IMR-90 (cell line): ENCODE results near the gene CGRRF1. TPM values are rescaled to one million over a fixed set of nuclear protein-coding genes. Genes with fewer than 3 reads are reported as not detected.

Source experiments
- ATAC-seq: fragments of 200-7000 bp; cut with Tn5 transposase; 2 replicates; pipeline ENCODE4 v1.9.1; 2020; ENCODE audit warnings: low read depth, mild to moderate bottlenecking, moderate library complexity
- BruUV-seq: library from RNA; stranded (reverse); fragments of 400-500 nt; replicated peaks from 2 replicates; lab custom pipeline; 2021; lab: Mats Ljungman, UMichigan
- CTCF ChIA-PET: fragments of 300-600 bp; formaldehyde crosslinking; extraction: SDS; loops from one replicate; lab custom pipeline; 2021; ENCODE audit warnings: antibody characterized with exemption; lab: Yijun Ruan, JAX
- POLR2A ChIA-PET: fragments of 300-600 bp; sonication (Branson Sonifier 250); formaldehyde crosslinking; loops from one replicate; lab custom pipeline; 2022; ENCODE audit warnings: antibody characterized with exemption; ENCODE audit not compliant: unreplicated experiment; lab: Charles Lee
- DNase-seq: peaks from one replicate; pipeline ENCODE4 v3.0.0; 2013
- H2AFZ ChIP-seq: replicated peaks from 2 replicates; pipeline ENCODE3; 2013; ENCODE audit warnings: low read length, mild to moderate bottlenecking; ENCODE audit not compliant: poor library complexity
- H2AK5ac ChIP-seq: 2 replicates; pipeline ENCODE4 v1.6.1; 2013; ENCODE audit warnings: low read depth, low read length, inconsistent platforms
- H2AK9ac ChIP-seq: replicated peaks from 2 replicates; pipeline ENCODE3; 2013; ENCODE audit warnings: mild to moderate bottlenecking, low read depth, low read length, moderate library complexity; ENCODE audit not compliant: poor library complexity
- H2BK120ac ChIP-seq: 2 replicates; pipeline ENCODE4 v1.6.1; 2013; ENCODE audit warnings: low read depth, low read length, inconsistent platforms
- H2BK15ac ChIP-seq: 3 replicates; pipeline ENCODE4 v1.6.1; 2013; ENCODE audit warnings: low read depth, low read length, inconsistent platforms
- H2BK20ac ChIP-seq: 2 replicates; pipeline ENCODE4 v1.6.1; 2013; ENCODE audit warnings: low read depth, mild to moderate bottlenecking, inconsistent platforms, low read length, moderate library complexity
- H2BK5ac ChIP-seq: 2 replicates; pipeline ENCODE4 v1.6.1; 2013; ENCODE audit warnings: mild to moderate bottlenecking, low read depth, low read length, inconsistent platforms; ENCODE audit not compliant: poor library complexity, severe bottlenecking
- H3K14ac ChIP-seq: replicated peaks from 2 replicates; pipeline ENCODE4 v1.6.1; 2013; ENCODE audit warnings: low read depth, low read length, inconsistent platforms
- H3K18ac ChIP-seq: 2 replicates; pipeline ENCODE4 v1.6.1; 2013; ENCODE audit warnings: low read depth, low read length, control low read depth
- H3K23ac ChIP-seq: 2 replicates; pipeline ENCODE4 v1.6.1; 2013; ENCODE audit warnings: low read depth, low read length, inconsistent platforms
- H3K27ac ChIP-seq: 2 replicates; pipeline ENCODE4 v1.5.1; 2013; ENCODE audit warnings: mild to moderate bottlenecking, control low read depth, low read length; ENCODE audit not compliant: insufficient read depth
- H3K27me3 ChIP-seq: 2 replicates; pipeline ENCODE4 v1.6.1; 2013; ENCODE audit warnings: low read length; ENCODE audit not compliant: control insufficient read depth, insufficient read depth
- H3K36me3 ChIP-seq: 2 replicates; pipeline ENCODE4 v1.6.1; 2013; ENCODE audit warnings: low read length, mixed read lengths; ENCODE audit not compliant: control insufficient read depth, insufficient read depth
- H3K4ac ChIP-seq: 2 replicates; pipeline ENCODE4 v1.6.1; 2013; ENCODE audit warnings: low read depth, low read length, inconsistent platforms
- H3K4me1 ChIP-seq: 2 replicates; pipeline ENCODE4 v1.6.1; 2013; ENCODE audit warnings: low read length, mixed read lengths; ENCODE audit not compliant: control insufficient read depth, insufficient read depth
- H3K4me2 ChIP-seq: 2 replicates; pipeline ENCODE4 v1.6.1; 2013; ENCODE audit warnings: low read depth, mild to moderate bottlenecking, control low read depth, low read length, moderate library complexity
- H3K4me3 ChIP-seq: 2 replicates; pipeline ENCODE4 v1.5.1; 2013; ENCODE audit warnings: low read depth, mild to moderate bottlenecking, control low read depth, low read length, moderate library complexity; ENCODE audit not compliant: insufficient read depth
- H3K56ac ChIP-seq: 2 replicates; pipeline ENCODE4 v1.6.1; 2013; ENCODE audit warnings: low read length, inconsistent platforms; ENCODE audit not compliant: insufficient read depth; ENCODE audit errors: extremely low read depth
- H3K79me1 ChIP-seq, 2 experiments: 2 replicates each; pipeline ENCODE4 v1.6.1; 2013; ENCODE audit warnings: low read length in 2 of 2, inconsistent platforms in 1 of 2, low read depth in 1 of 2
- H3K9ac ChIP-seq: 2 replicates; pipeline ENCODE4 v1.6.1; 2013; ENCODE audit warnings: low read depth, low read length, control low read depth
- H3K9me1 ChIP-seq: 2 replicates; pipeline ENCODE4 v1.6.1; 2013; ENCODE audit warnings: low read length, inconsistent platforms; ENCODE audit not compliant: insufficient read depth
- H3K9me3 ChIP-seq: 2 replicates; pipeline ENCODE4 v1.6.1; 2013; ENCODE audit warnings: low read length; ENCODE audit not compliant: control insufficient read depth, insufficient read depth
- H4K20me1 ChIP-seq: 2 replicates; pipeline ENCODE4 v1.6.1; 2013; ENCODE audit warnings: low read length, inconsistent platforms; ENCODE audit not compliant: insufficient read depth
- H4K5ac ChIP-seq: 2 replicates; pipeline ENCODE4 v1.6.1; 2013; ENCODE audit warnings: mild to moderate bottlenecking, low read depth, low read length, control low read depth
- H4K8ac ChIP-seq, 2 experiments: 2 replicates each; pipeline ENCODE4 v1.6.1; 2013; ENCODE audit warnings: low read depth in 2 of 2, low read length in 2 of 2, control low read depth in 1 of 2, inconsistent platforms in 1 of 2
- H4K91ac ChIP-seq: 2 replicates; pipeline ENCODE4 v1.6.1; 2013; ENCODE audit warnings: low read depth, low read length, inconsistent platforms; ENCODE audit not compliant: insufficient read depth
- CHD1 ChIP-seq: IDR thresholded peaks from 2 replicates; pipeline ENCODE4 v1.6.1; 2012; ENCODE audit warnings: low read depth, low read length, improper control_type of control experiment
- MAZ ChIP-seq: IDR thresholded peaks from 2 replicates; pipeline ENCODE4 v1.6.1; 2012; ENCODE audit warnings: low read depth, mild to moderate bottlenecking, low read length, improper control_type of control experiment, moderate library complexity, borderline replicate concordance
- MXI1 ChIP-seq: IDR thresholded peaks from 2 replicates; pipeline ENCODE4 v1.6.1; 2012; ENCODE audit warnings: low read depth, mild to moderate bottlenecking, low read length, moderate library complexity, borderline replicate concordance
- NFE2L2 ChIP-seq: fragments of 150-350 bp; IDR thresholded peaks from 2 replicates; pipeline ENCODE4 v1.6.1; 2016; ENCODE audit warnings: low read depth, mild to moderate bottlenecking, low read length
- USF2 ChIP-seq: fragments of 150-350 bp; IDR thresholded peaks from 2 replicates; pipeline ENCODE4 v1.6.1; 2017; ENCODE audit warnings: mild to moderate bottlenecking, antibody characterized with exemption, low read length, low read depth
- WGBS, 2 experiments: methylation state at CpG; one replicate each; pipeline versions ENCODE4 v1.1.5 to v1.1.7; 2013; ENCODE audit warnings: missing lambda C conversion rate in 2 of 2; ENCODE audit not compliant: insufficient read length in 1 of 2; ENCODE audit errors: extremely low coverage in 2 of 2; 5-methylcytosine and 5-hydroxymethylcytosine counted together
- dilution Hi-C: fragments of 300-500 bp; cut with HindIII; formaldehyde crosslinking; loops from one replicate; pipeline ENCODE4 v1.14.3; 2018; ENCODE audit warnings: low sequenced_read_pairs; ENCODE audit not compliant: unreplicated experiment
- in situ Hi-C: fragments of 300-500 bp; cut with MboI; formaldehyde crosslinking; loops from 3 replicates; pipeline ENCODE4 v1.14.3; 2019; ENCODE audit warnings: low sequenced_read_pairs, inconsistent platforms, mixed read lengths
- intact Hi-C: fragments of 100-400 bp; cut with micrococcal nuclease; formaldehyde crosslinking; loops from 2 replicates; pipeline ENCODE4 v1.10.0; 2022
- polyA plus RNA-seq, 3 experiments: library from polyadenylated mRNA; depleted of rRNA; stranded (reverse); fragments of >200 nt; gene quantifications; 2 replicates each; pipeline ENCODE4 v1.2.3, GENCODE V29; 2012; ENCODE audit warnings: low replicate concordance in 1 of 3
- total RNA-seq: library from RNA; depleted of rRNA; stranded (reverse); fragments of >200 nt; gene quantifications from 2 replicates; pipeline ENCODE4 v1.2.3, GENCODE V29; 2012

Gene CGRRF1
- total and polyA plus RNA-seq, 2 of the 4 experiments (the other 2 are of a cell fraction) = 6.0 to 13.8 TPM

GRCh38 chr14:54500744-54501143 is 9.0 kb upstream of the CGRRF1 start:
- ChIA-PET POLR2A (no interaction called here), CTCF (interaction anchor here (0.9 kb wide), 1 partner anchor 134 kb away, joined by 4 read pairs; no protein-coding TSS in a partner anchor)
- intact Hi-C loops = no loop called here

More at GRCh38 chr14:54500744-54501143, 9.0 kb upstream of the CGRRF1 start:
- Histone ChIP-seq H2BK120ac (no peak overlapping the region), H3K27ac (no peak overlapping the region), H4K8ac (no peak overlapping the region), H3K79me1 (no peaks in the 10 kb centered on the region), H4K5ac (no peak overlapping the region), H2AK9ac (no peak overlapping the region), H3K18ac (no peak overlapping the region), H3K56ac (no peak overlapping the region), H3K27me3 (peaks cover 3% of the 10 kb centered on the region), H3K36me3 (no peaks in the 10 kb centered on the region), H3K4ac (no peak overlapping the region), H3K4me2 (no peak overlapping the region), H4K20me1 (no peaks in the 10 kb centered on the region; the same call in 1 of the 2 replicates), H2AK5ac (no peak overlapping the region), H3K14ac (no peak overlapping the region), H3K9ac (no peak overlapping the region), H2AFZ (no peak overlapping the region), H2BK20ac (no peak overlapping the region), H2BK5ac (no peak overlapping the region), H3K23ac (no peak overlapping the region), H3K9me3 (no peaks in the 10 kb centered on the region), H4K91ac (no peak overlapping the region), H3K9me1 (no peaks in the 10 kb centered on the region), H3K4me1 (peaks cover 1% of the 10 kb centered on the region; the same call in 1 of the 2 replicates), H2BK15ac (no peak overlapping the region), H3K4me3 (no peak overlapping the region)
- DNase-seq (no peak), ATAC-seq (no peak)
- TF ChIP-seq MAZ = no peak
- no peak for TF ChIP-seq NFE2L2
- TF ChIP-seq MXI1 = no peak
- TF ChIP-seq USF2 = no peak
- TF ChIP-seq CHD1 = no peak
- in situ Hi-C loops (no loop called here), dilution Hi-C loops (no loop called here)
- BruUV-seq = no TSS peak
- 83% methylated on average over 1 of the region's 3 CpGs; no CpG with 5 or more reads in 1 of the 2 experiments for WGBS, 2 experiments
